Tibial artery (tissue), 4 donors: ENCODE measurements around the gene CARF.
"Not testable (repeated sequence)": the region's sequence is repeated elsewhere in the genome, so short reads cannot be mapped to it uniquely, and the experiment has no call there.

Experiments used
- DNase-seq, 2 donors: peaks; one replicate each; pipeline ENCODE4 v3.0.0-alpha.2; 2019
- H3K27ac ChIP-seq, 2 donors: fragments of 200-600 bp; sonication (generic) in 1 of 2; 1 replicate in 1 of 2; 2 replicates in 1 of 2; pipeline ENCODE4 v1.5.1; 2018 to 2019; ENCODE audit warnings: mild to moderate bottlenecking in 1 of 2
- H3K27me3 ChIP-seq, 2 donors: fragments of 200-600 bp; sonication (generic) in 1 of 2; one replicate each; pipeline versions ENCODE4 v1.5.1 to v1.6.0; 2016 to 2019
- H3K36me3 ChIP-seq, 3 donors: fragments of 200-600 bp; sonication (generic) in 2 of 3; one replicate each; pipeline ENCODE4 v1.5.1; 2016 to 2019; ENCODE audit warnings: mild to moderate bottlenecking in 2 of 3
- H3K4me1 ChIP-seq, 4 donors: fragments of 200-600 bp; sonication (generic) in 2 of 4; 1 replicate in 3 of 4; 2 replicates in 1 of 4; pipeline ENCODE4 v1.5.1; 2016 to 2019
- H3K4me3 ChIP-seq, 2 donors: fragments of 200-600 bp; sonication (generic) in 1 of 2; 1 replicate in 1 of 2; 2 replicates in 1 of 2; pipeline ENCODE4 v1.5.1; 2018 to 2019; ENCODE audit warnings: mild to moderate bottlenecking in 2 of 2
- H3K9me3 ChIP-seq, 3 donors: fragments of 200-600 bp; sonication (generic) in 1 of 3; one replicate each; pipeline ENCODE4 v1.5.1; 2016 to 2019
- CTCF ChIP-seq, 2 experiments: fragments of 200-600 bp in 1 of 2; fragments of 450-650 bp in 1 of 2; IDR thresholded peaks; one replicate each; pipeline ENCODE4 v1.5.1; 2017 to 2019; ENCODE audit warnings: antibody characterized with exemption in 2 of 2, mild to moderate bottlenecking in 1 of 2, moderate library complexity in 1 of 2
- intact Hi-C: fragments of 100-400 bp; cut with DNase I; formaldehyde crosslinking; loops from one replicate; pipeline ENCODE4 v1.15.0; 2023; ENCODE audit warnings: low total_unique reads

Gene CARF

GRCh38 chr2:202976809-202977208, 64.7 kb downstream of the CARF start:
- TF ChIP-seq CTCF (IDR thresholded peaks at IDR 0.05) = no peak
- H3K4me3 ChIP-seq = no peak overlapping the region
- no peak for DNase-seq
- H3K27ac ChIP-seq = no peak overlapping the region
- no peaks in the 10 kb centered on the region for H3K27me3 ChIP-seq
- intact Hi-C loops = no loop called here
- H3K36me3 ChIP-seq = peaks cover under 1 to 69% (median 11%) of the 10 kb centered on the region in 3 donors
- no peaks in the 10 kb centered on the region for H3K4me1 ChIP-seq
- no peaks in the 10 kb centered on the region for H3K9me3 ChIP-seq

GRCh38 chr2:202982779-202983491, 70.9 kb downstream of the CARF start:
- no peaks in the 10 kb centered on the region for H3K9me3 ChIP-seq
- no peak for DNase-seq
- H3K36me3 ChIP-seq = peaks cover 0 to 36% (median 8%) of the 10 kb centered on the region in 3 donors
- peaks cover 0 to 13% (median 3%) of the 10 kb centered on the region in 4 donors for H3K4me1 ChIP-seq
- intact Hi-C loops = no loop called here
- no peaks in the 10 kb centered on the region for H3K27me3 ChIP-seq
- H3K27ac ChIP-seq = peak overlapping the region in 1 of 2 donors; percentile 18
- H3K4me3 ChIP-seq = no peak overlapping the region
- TF ChIP-seq CTCF (IDR thresholded peaks at IDR 0.05) = no peak

- Histone ChIP-seq H3K36me3 (peaks cover 0 to 2% (median under 1%) of the 10 kb centered on the region in 3 donors), H3K27ac (no peak overlapping the region), H3K27me3 (no peaks in the 10 kb centered on the region), H3K4me1 (no peaks in the 10 kb centered on the region), H3K4me3 (no peak overlapping the region), H3K9me3 (no peaks in the 10 kb centered on the region)
- intact Hi-C loops = no loop called here
- DNase-seq = no peak
- TF ChIP-seq CTCF (IDR thresholded peaks at IDR 0.05) = no peak
Observed at GRCh38 chr2:202989749-202990148, 77.7 kb downstream of the CARF start.

GRCh38 chr2:202990501-202990900, 78.4 kb downstream of the CARF start:
- no peaks in the 10 kb centered on the region for H3K27me3 ChIP-seq
- TF ChIP-seq CTCF (IDR thresholded peaks at IDR 0.05) = no peak
- H3K4me1 ChIP-seq = no peaks in the 10 kb centered on the region
- intact Hi-C loops = no loop called here
- no peaks in the 10 kb centered on the region for H3K36me3 ChIP-seq
- H3K27ac ChIP-seq = no peak overlapping the region
- H3K9me3 ChIP-seq = no peaks in the 10 kb centered on the region
- no peak overlapping the region for H3K4me3 ChIP-seq
- no peak for DNase-seq

- DNase-seq, H3K4me1 ChIP-seq, H3K4me3 ChIP-seq, H3K9me3 ChIP-seq, H3K27ac ChIP-seq, intact Hi-C loops, H3K36me3 ChIP-seq, H3K27me3 ChIP-seq: not testable (repeated sequence)
Observed at GRCh38 chr2:202997113-202997512, 85.0 kb downstream of the CARF start.

GRCh38 chr2:203002054-203002821, 90.2 kb downstream of the CARF start:
- intact Hi-C loops = no loop called here
- Histone ChIP-seq H3K27me3 (no peaks in the 10 kb centered on the region), H3K4me1 (no peaks in the 10 kb centered on the region), H3K36me3 (peaks cover 0 to 6% (median 0%) of the 10 kb centered on the region in 3 donors), H3K4me3 (no peak overlapping the region), H3K9me3 (no peaks in the 10 kb centered on the region), H3K27ac (no peak overlapping the region)
- TF ChIP-seq CTCF (IDR thresholded peaks at IDR 0.05) = no peak
- DNase-seq = no peak
